ENCODE data around the gene SLC25A17.

SLC25A17 gene

DNA sequence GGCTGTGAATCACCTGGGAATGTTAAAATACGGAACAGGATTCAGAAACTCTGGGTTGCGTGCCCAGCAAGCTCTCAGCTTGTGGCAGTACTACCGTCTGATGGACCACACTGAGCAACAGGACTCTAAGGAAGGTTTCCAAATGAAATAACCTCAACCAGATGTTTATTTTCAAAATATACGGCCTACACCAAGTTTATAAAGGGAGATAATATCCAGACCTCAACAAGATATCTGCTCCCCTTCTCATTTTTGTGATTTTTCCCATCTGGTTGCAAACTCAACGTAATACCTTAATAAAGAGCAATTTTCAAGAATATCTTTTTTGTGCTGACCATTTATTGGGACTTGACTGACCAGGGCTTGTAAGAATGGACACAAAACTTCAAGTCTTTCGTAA lies 49.4 kb downstream of the SLC25A17 start:
- H3K79me1 ChIP-seq (ENCODE audit: low read depth, low read length), result no peaks in the 10 kb centered on the region
- no peak overlapping the region for H2BK12ac ChIP-seq (ENCODE audit: low read length)
- H3K14ac ChIP-seq (ENCODE audit: low read length), result no peak overlapping the region
- peaks cover 13 to 64% of the 10 kb centered on the region in 2 donors for H3K36me3 ChIP-seq (replicated peaks in 1 of 2; ENCODE audit: control insufficient read depth in 2 of 2, insufficient read depth in 2 of 2, low read length in 2 of 2)
- H3K9me3 ChIP-seq (replicated peaks in 1 of 2; ENCODE audit: control insufficient read depth in 2 of 2, insufficient read depth in 1 of 2, low read depth in 1 of 2, low read length in 2 of 2), result no peaks in the 10 kb centered on the region
- H2BK120ac ChIP-seq (ENCODE audit: low read depth, low read length), result no peak overlapping the region
- no peak overlapping the region for H2BK5ac ChIP-seq (ENCODE audit: low read length)
- no peak overlapping the region for H3K18ac ChIP-seq (ENCODE audit: low read length)
- no peak overlapping the region for H2AFZ ChIP-seq (ENCODE audit: low read length)
- H2BK15ac ChIP-seq (ENCODE audit: low read length), result no peak overlapping the region
- no peak overlapping the region for H2AK5ac ChIP-seq (ENCODE audit: low read depth, low read length)
- DNase-seq (ENCODE audit: low spot score), result no peak
- no peak overlapping the region for H3K4me2 ChIP-seq (ENCODE audit: insufficient read depth, low read length, poor library complexity, severe bottlenecking)
- no CpG with 5 or more reads among the region's 6 CpGs for WGBS, 2 donors (ENCODE audit: extremely low coverage in 2 of 2, insufficient read length in 2 of 2, insufficient replicate concordance in 1 of 2)
- H4K91ac ChIP-seq (ENCODE audit: low read depth, low read length, poor library complexity), result no peak overlapping the region
- no peak overlapping the region for H3K27ac ChIP-seq (replicated peaks; ENCODE audit: low read length)
- no peak overlapping the region for H4K8ac ChIP-seq (ENCODE audit: low read depth, low read length)
- no peak overlapping the region for H3K4me3 ChIP-seq (ENCODE audit: low read length in 2 of 2)
- no peaks in the 10 kb centered on the region for H3K4me1 ChIP-seq (ENCODE audit: control insufficient read depth in 2 of 2, insufficient read depth in 1 of 2, low read depth in 1 of 2, low read length in 2 of 2)
- no peaks in the 10 kb centered on the region for H3K27me3 ChIP-seq (ENCODE audit: control insufficient read depth in 3 of 3, insufficient read depth in 3 of 3, low read depth in 1 of 3, low read length in 3 of 3)
- no peak overlapping the region for H3K9ac ChIP-seq (ENCODE audit: low read depth, low read length, poor library complexity)
- no peak overlapping the region for H3K23ac ChIP-seq (ENCODE audit: low read depth, low read length, poor library complexity)
- no peak overlapping the region for H3K4ac ChIP-seq (ENCODE audit: low read length)

DNA sequence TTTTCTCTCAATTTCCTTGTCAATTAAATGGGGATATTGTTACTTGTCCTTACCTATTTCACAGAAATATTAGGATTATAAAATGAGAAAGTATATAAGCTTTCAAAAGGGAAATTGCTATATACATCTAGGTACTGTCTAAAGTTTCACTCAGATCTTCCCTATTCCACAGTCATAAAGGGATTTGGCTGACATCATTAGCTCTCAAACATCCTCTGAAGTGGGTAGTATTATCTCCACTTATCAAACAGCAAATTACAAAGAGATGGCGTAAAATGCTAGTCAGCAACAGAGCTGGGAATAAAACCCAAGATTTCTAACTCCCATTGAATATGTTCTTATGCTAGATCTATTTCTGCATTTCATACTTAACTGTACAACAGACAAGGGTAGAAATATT lies 50.9 kb downstream of the SLC25A17 start:
- no peaks in the 10 kb centered on the region for H3K27me3 ChIP-seq (ENCODE audit: control insufficient read depth in 3 of 3, insufficient read depth in 3 of 3, low read depth in 1 of 3, low read length in 3 of 3)
- H3K27ac ChIP-seq (replicated peaks; ENCODE audit: low read length), result no peak overlapping the region
- H2BK5ac ChIP-seq (ENCODE audit: low read length), result no peak overlapping the region
- H3K4me1 ChIP-seq (ENCODE audit: control insufficient read depth in 2 of 2, insufficient read depth in 1 of 2, low read depth in 1 of 2, low read length in 2 of 2), result no peaks in the 10 kb centered on the region
- H3K36me3 ChIP-seq (replicated peaks in 1 of 2; ENCODE audit: control insufficient read depth in 2 of 2, insufficient read depth in 2 of 2, low read length in 2 of 2), result peaks cover 9 to 49% of the 10 kb centered on the region in 2 donors
- H4K8ac ChIP-seq (ENCODE audit: low read depth, low read length), result no peak overlapping the region
- H3K4ac ChIP-seq (ENCODE audit: low read length), result no peak overlapping the region
- H2AFZ ChIP-seq (ENCODE audit: low read length), result no peak overlapping the region
- H3K14ac ChIP-seq (ENCODE audit: low read length), result no peak overlapping the region
- H3K9me3 ChIP-seq (replicated peaks in 1 of 2; ENCODE audit: control insufficient read depth in 2 of 2, insufficient read depth in 1 of 2, low read depth in 1 of 2, low read length in 2 of 2), result no peaks in the 10 kb centered on the region
- no peak overlapping the region for H3K4me3 ChIP-seq (ENCODE audit: low read length in 2 of 2)
- H4K91ac ChIP-seq (ENCODE audit: low read depth, low read length, poor library complexity), result no peak overlapping the region
- no peak overlapping the region for H2BK120ac ChIP-seq (ENCODE audit: low read depth, low read length)
- no peak overlapping the region for H3K18ac ChIP-seq (ENCODE audit: low read length)
- H3K9ac ChIP-seq (ENCODE audit: low read depth, low read length, poor library complexity), result no peak overlapping the region
- H3K23ac ChIP-seq (ENCODE audit: low read depth, low read length, poor library complexity), result no peak overlapping the region
- H2BK15ac ChIP-seq (ENCODE audit: low read length), result no peak overlapping the region
- no peak overlapping the region for H3K4me2 ChIP-seq (ENCODE audit: insufficient read depth, low read length, poor library complexity, severe bottlenecking)
- H2AK5ac ChIP-seq (ENCODE audit: low read depth, low read length), result no peak overlapping the region
- H3K79me1 ChIP-seq (ENCODE audit: low read depth, low read length), result no peaks in the 10 kb centered on the region
- no peak overlapping the region for H2BK12ac ChIP-seq (ENCODE audit: low read length)
- no peak for DNase-seq (ENCODE audit: low spot score)
- no CpG with 5 or more reads among the region's 1 CpG for WGBS, 2 donors (ENCODE audit: extremely low coverage in 2 of 2, insufficient read length in 2 of 2, insufficient replicate concordance in 1 of 2)

DNA sequence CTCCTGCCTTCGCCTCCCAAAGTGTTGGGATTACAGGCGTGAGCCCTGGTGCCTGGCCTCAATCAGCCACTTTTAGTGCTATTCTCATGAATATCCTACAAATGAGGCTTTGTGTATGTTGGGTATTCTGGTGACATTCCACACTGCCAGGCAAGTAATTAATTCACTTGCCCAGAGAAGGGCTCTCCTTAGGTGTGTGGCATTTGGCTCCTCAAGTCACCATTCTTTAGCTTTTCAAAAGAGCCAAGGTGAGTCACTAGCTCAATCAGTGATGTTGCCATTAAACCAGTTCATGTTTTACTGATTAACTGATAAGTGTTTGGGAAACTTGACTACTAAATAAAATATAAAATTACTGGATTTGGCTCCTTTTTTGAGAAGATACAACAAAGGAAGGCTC lies 52.2 kb downstream of the SLC25A17 start:
- Histone ChIP-seq H2BK120ac (ENCODE audit: low read depth, low read length) (no peak overlapping the region), H3K4ac (ENCODE audit: low read length) (no peak overlapping the region), H3K23ac (ENCODE audit: low read depth, low read length, poor library complexity) (no peak overlapping the region), H3K9ac (ENCODE audit: low read depth, low read length, poor library complexity) (no peak overlapping the region), H3K36me3 (replicated peaks in 1 of 2; ENCODE audit: control insufficient read depth in 2 of 2, insufficient read depth in 2 of 2, low read length in 2 of 2) (peaks cover 7 to 37% of the 10 kb centered on the region in 2 donors), H3K14ac (ENCODE audit: low read length) (no peak overlapping the region), H3K18ac (ENCODE audit: low read length) (no peak overlapping the region), H2BK12ac (ENCODE audit: low read length) (no peak overlapping the region), H2AK5ac (ENCODE audit: low read depth, low read length) (no peak overlapping the region), H3K9me3 (replicated peaks in 1 of 2; ENCODE audit: control insufficient read depth in 2 of 2, insufficient read depth in 1 of 2, low read depth in 1 of 2, low read length in 2 of 2) (no peaks in the 10 kb centered on the region), H2AFZ (ENCODE audit: low read length) (no peak overlapping the region), H3K27ac (replicated peaks; ENCODE audit: low read length) (no peak overlapping the region), H4K91ac (ENCODE audit: low read depth, low read length, poor library complexity) (no peak overlapping the region), H2BK5ac (ENCODE audit: low read length) (no peak overlapping the region), H2BK15ac (ENCODE audit: low read length) (no peak overlapping the region), H3K4me2 (ENCODE audit: insufficient read depth, low read length, poor library complexity, severe bottlenecking) (no peak overlapping the region), H3K4me1 (ENCODE audit: control insufficient read depth in 2 of 2, insufficient read depth in 1 of 2, low read depth in 1 of 2, low read length in 2 of 2) (no peaks in the 10 kb centered on the region), H3K27me3 (ENCODE audit: control insufficient read depth in 3 of 3, insufficient read depth in 3 of 3, low read depth in 1 of 3, low read length in 3 of 3) (no peaks in the 10 kb centered on the region), H3K4me3 (ENCODE audit: low read length in 2 of 2) (no peak overlapping the region), H3K79me1 (ENCODE audit: low read depth, low read length) (no peaks in the 10 kb centered on the region), H4K8ac (ENCODE audit: low read depth, low read length) (no peak overlapping the region)
- DNase-seq (ENCODE audit: low spot score), result no peak
- WGBS, 2 donors (ENCODE audit: extremely low coverage in 2 of 2, insufficient read length in 2 of 2, insufficient replicate concordance in 1 of 2), result no CpG with 5 or more reads among the region's 2 CpGs

DNA sequence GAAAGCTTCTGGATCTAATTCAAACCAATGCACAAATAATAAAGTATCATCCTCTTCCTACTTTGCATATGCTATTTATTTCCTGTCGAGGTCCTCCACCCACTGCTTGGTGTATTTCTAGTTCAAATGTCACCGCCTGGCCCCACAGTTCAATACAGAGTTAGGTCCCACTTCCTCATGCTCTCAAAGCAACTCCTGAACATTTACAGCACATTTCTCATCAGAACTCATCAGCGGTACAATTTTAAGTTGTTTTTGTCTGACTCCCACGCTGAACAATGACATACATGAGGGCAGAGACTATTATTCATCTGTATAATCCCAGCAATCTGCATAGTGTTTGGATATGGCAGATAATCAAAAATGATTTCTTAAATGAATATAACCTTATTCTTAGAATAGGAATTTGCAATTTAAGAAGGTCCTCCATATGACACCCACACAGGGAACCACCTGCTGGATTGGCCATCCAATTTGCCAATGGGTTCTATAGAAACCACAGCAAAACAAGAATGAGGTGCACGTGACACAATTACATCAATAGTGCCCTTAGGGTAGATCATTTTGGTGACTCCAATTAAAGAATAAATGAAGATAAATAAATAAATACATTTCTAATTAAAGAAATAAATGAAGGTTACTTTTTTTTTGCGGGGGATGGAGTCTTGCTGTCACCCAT lies 54.2 kb downstream of the SLC25A17 start:
- no peak overlapping the region for H3K4me3 ChIP-seq (ENCODE audit: low read length in 2 of 2)
- H3K4me2 ChIP-seq (ENCODE audit: insufficient read depth, low read length, poor library complexity, severe bottlenecking), result no peak overlapping the region
- no peaks in the 10 kb centered on the region for H3K79me1 ChIP-seq (ENCODE audit: low read depth, low read length)
- H3K23ac ChIP-seq (ENCODE audit: low read depth, low read length, poor library complexity), result no peak overlapping the region
- H2BK120ac ChIP-seq (ENCODE audit: low read depth, low read length), result no peak overlapping the region
- H4K91ac ChIP-seq (ENCODE audit: low read depth, low read length, poor library complexity), result no peak overlapping the region
- no peak overlapping the region for H2AK5ac ChIP-seq (ENCODE audit: low read depth, low read length)
- H2AFZ ChIP-seq (ENCODE audit: low read length), result no peak overlapping the region
- H3K18ac ChIP-seq (ENCODE audit: low read length), result no peak overlapping the region
- H3K14ac ChIP-seq (ENCODE audit: low read length), result no peak overlapping the region
- H3K4ac ChIP-seq (ENCODE audit: low read length), result no peak overlapping the region
- no peaks in the 10 kb centered on the region for H3K4me1 ChIP-seq (ENCODE audit: control insufficient read depth in 2 of 2, insufficient read depth in 1 of 2, low read depth in 1 of 2, low read length in 2 of 2)
- no peak overlapping the region for H2BK12ac ChIP-seq (ENCODE audit: low read length)
- DNase-seq (ENCODE audit: low spot score), result no peak
- no peaks in the 10 kb centered on the region for H3K9me3 ChIP-seq (replicated peaks in 1 of 2; ENCODE audit: control insufficient read depth in 2 of 2, insufficient read depth in 1 of 2, low read depth in 1 of 2, low read length in 2 of 2)
- H3K36me3 ChIP-seq (replicated peaks in 1 of 2; ENCODE audit: control insufficient read depth in 2 of 2, insufficient read depth in 2 of 2, low read length in 2 of 2), result peaks cover 2 to 20% of the 10 kb centered on the region in 2 donors
- no peak overlapping the region for H4K8ac ChIP-seq (ENCODE audit: low read depth, low read length)
- no CpG with 5 or more reads among the region's 6 CpGs for WGBS, 2 donors (ENCODE audit: extremely low coverage in 2 of 2, insufficient read length in 2 of 2, insufficient replicate concordance in 1 of 2)
- no peak overlapping the region for H3K27ac ChIP-seq (replicated peaks; ENCODE audit: low read length)
- H2BK15ac ChIP-seq (ENCODE audit: low read length), result no peak overlapping the region
- H2BK5ac ChIP-seq (ENCODE audit: low read length), result no peak overlapping the region
- H3K27me3 ChIP-seq (ENCODE audit: control insufficient read depth in 3 of 3, insufficient read depth in 3 of 3, low read depth in 1 of 3, low read length in 3 of 3), result no peaks in the 10 kb centered on the region
- no peak overlapping the region for H3K9ac ChIP-seq (ENCODE audit: low read depth, low read length, poor library complexity)

All from neuronal stem cell (in vitro differentiated cells).